ENCODE results near the gene CSRP2. TPM values are rescaled to one million over a fixed set of nuclear protein-coding genes. Genes with fewer than 3 reads are reported as not detected.

The CSRP2 gene
- total and polyA plus RNA-seq, 2 of the 13 experiments (the other 11 are each of a cell fraction or from before 2014, with no cell fraction given), result 7.2 to 8.0 TPM

DNA sequence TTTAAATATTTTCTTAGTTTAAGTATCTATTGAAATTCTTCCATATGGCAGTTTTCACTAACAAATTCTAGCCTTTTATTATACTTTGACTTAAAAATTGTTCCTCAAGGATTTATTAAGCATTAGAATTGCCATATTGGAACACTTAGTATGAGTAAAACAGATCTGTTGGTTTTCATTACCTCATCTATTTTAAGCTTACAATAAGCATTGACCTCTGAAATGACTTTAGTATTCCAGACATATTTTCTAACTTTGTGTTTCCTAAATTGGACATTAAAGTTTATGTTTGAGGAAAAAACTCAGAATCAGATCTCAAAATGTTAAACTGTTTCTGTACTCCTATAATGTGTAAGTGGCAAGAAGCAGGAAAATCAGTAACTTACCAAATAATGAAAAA is 48.4 kb downstream of the CSRP2 start:
- BruUV-seq (replicated peaks), result no TSS peak
- ChIA-PET POLR2A (no interaction called here), CTCF (ENCODE audit: low intra/inter-chr PET ratio, low total read pairs) (no interaction called here)
- no peak for DNase-seq (ENCODE audit: low spot score)
- no peak for ATAC-seq
- Histone ChIP-seq H3K79me2 (ENCODE audit: insufficient read depth, low read length) (no peaks in the 10 kb centered on the region), H3K4me3 (replicated peaks in 1 of 3; ENCODE audit: insufficient read depth in 1 of 3, low read depth in 2 of 3, low read length in 3 of 3) (no peak overlapping the region), H3K4me1 (ENCODE audit: insufficient read depth, low read length) (no peaks in the 10 kb centered on the region), H3K9ac (ENCODE audit: insufficient read depth, low read depth, low read length) (no peak overlapping the region), H4K20me1 (ENCODE audit: insufficient read depth, low read length) (no peaks in the 10 kb centered on the region), H3K36me3 (replicated peaks in 1 of 2; ENCODE audit: control insufficient read depth in 1 of 2, insufficient read depth in 2 of 2, low read length in 2 of 2) (peaks cover 1 to 12% of the 10 kb centered on the region in 2 experiments; a peak in 3 of 5 replicates), H2AFZ (ENCODE audit: low read length) (no peak overlapping the region), H3K27ac (ENCODE audit: extremely low read length, insufficient read depth, low read length) (no peak overlapping the region), H3K4me2 (ENCODE audit: low read depth, low read length) (no peak overlapping the region), H3K9me3 (ENCODE audit: low read length) (0 out of 2 replicates have a peak, but pooled peaks cover 9% of the 10 kb centered on the region), H3K27me3 (ENCODE audit: control insufficient read depth in 1 of 2, insufficient read depth in 2 of 2, low read length in 2 of 2) (no peaks in the 10 kb centered on the region; a peak in 1 of 5 replicates)
- intact Hi-C loops (cut with micrococcal nuclease; ENCODE audit: unreplicated experiment) (no loop called here), in situ Hi-C loops (cut with HindIII; ENCODE audit: extremely low pct_ligation_motif_present, low pct_unique_long_range_greater_than_20kb) (no loop called here)
- no peak for FAIRE-seq
- TF ChIP-seq TCF7 (IDR thresholded peaks at IDR 0.05; ENCODE audit: low read depth), result no peak
- TF ChIP-seq RFXANK (CRISPR knock-in tag; IDR thresholded peaks at IDR 0.05), result no peak

DNA sequence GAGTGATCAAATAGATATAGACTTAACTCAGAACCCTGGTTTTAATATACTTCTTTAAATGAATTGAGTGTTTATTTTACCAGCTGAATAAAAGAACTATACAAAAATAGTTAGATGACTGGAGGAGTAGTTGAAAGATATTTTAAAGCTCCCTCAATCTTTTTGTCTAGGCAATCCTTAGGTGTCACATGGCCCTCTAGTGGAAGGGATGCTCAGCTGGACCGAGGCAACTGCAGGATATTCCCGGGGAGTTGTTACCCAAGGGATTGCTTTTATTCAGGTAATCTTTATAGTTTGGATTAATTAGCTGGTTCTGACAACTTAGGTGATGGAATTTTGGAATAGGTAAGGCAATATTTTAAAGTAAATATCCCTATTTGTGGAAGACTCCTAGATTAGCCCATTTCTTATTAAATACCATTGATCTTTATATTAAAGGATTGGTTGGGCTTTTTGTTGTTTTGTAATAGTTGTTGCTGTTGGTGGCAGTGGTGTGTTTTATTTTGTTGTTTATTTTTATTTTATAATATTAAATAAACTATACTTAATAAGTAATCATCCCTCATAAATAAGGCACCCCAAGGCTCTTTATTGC is 57.8 kb downstream of the CSRP2 start:
- TF ChIP-seq RFX3 (CRISPR knock-in tag; IDR thresholded peaks at IDR 0.05) (no peak), NCOA1 (CRISPR knock-in tag; IDR thresholded peaks at IDR 0.05) (no peak), RAD21 (CRISPR knock-in tag; IDR thresholded peaks at IDR 0.05) (0 out of 2 replicates have a peak, but pooled peaks have one; percentile 12), JARID2 (CRISPR knock-in tag; IDR thresholded peaks at IDR 0.05; ENCODE audit: insufficient replicate concordance) (no peak), STAG1 (CRISPR knock-in tag; IDR thresholded peaks at IDR 0.05) (peak; percentile 57), ZNF563 (CRISPR knock-in tag; IDR thresholded peaks at IDR 0.05) (no peak), EZH2 (conservative IDR thresholded peaks at IDR 0.05; ENCODE audit: low read depth, low read length) (no peak), AGO2 (optimal IDR thresholded peaks at IDR 0.05; ENCODE audit: low read depth, low read length) (no peak), NCOA5 (CRISPR knock-in tag; IDR thresholded peaks at IDR 0.05) (no peak), ZNF776 (CRISPR knock-in tag; IDR thresholded peaks at IDR 0.05) (no peak), TEAD3 (CRISPR knock-in tag; optimal IDR thresholded peaks at IDR 0.05; ENCODE audit: borderline replicate concordance) (peak; percentile 39)
- TF ChIP-seq, protein P1, sequence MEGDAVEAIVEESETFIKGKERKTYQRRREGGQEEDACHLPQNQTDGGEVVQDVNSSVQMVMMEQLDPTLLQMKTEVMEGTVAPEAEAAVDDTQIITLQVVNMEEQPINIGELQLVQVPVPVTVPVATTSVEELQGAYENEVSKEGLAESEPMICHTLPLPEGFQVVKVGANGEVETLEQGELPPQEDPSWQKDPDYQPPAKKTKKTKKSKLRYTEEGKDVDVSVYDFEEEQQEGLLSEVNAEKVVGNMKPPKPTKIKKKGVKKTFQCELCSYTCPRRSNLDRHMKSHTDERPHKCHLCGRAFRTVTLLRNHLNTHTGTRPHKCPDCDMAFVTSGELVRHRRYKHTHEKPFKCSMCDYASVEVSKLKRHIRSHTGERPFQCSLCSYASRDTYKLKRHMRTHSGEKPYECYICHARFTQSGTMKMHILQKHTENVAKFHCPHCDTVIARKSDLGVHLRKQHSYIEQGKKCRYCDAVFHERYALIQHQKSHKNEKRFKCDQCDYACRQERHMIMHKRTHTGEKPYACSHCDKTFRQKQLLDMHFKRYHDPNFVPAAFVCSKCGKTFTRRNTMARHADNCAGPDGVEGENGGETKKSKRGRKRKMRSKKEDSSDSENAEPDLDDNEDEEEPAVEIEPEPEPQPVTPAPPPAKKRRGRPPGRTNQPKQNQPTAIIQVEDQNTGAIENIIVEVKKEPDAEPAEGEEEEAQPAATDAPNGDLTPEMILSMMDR (CRISPR knock-in tag; IDR thresholded peaks at IDR 0.05), result peak; percentile 52
- TF ChIP-seq, protein P2, sequence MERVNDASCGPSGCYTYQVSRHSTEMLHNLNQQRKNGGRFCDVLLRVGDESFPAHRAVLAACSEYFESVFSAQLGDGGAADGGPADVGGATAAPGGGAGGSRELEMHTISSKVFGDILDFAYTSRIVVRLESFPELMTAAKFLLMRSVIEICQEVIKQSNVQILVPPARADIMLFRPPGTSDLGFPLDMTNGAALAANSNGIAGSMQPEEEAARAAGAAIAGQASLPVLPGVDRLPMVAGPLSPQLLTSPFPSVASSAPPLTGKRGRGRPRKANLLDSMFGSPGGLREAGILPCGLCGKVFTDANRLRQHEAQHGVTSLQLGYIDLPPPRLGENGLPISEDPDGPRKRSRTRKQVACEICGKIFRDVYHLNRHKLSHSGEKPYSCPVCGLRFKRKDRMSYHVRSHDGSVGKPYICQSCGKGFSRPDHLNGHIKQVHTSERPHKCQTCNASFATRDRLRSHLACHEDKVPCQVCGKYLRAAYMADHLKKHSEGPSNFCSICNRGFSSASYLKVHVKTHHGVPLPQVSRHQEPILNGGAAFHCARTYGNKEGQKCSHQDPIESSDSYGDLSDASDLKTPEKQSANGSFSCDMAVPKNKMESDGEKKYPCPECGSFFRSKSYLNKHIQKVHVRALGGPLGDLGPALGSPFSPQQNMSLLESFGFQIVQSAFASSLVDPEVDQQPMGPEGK (CRISPR knock-in tag; IDR thresholded peaks at IDR 0.05), result no peak

More for the DNA sequence above, 57.8 kb downstream of the CSRP2 start:
- no TSS peak for BruUV-seq (replicated peaks)
- no peaks in the 10 kb centered on the region for H3K9me3 ChIP-seq (ENCODE audit: low read length)
- ATAC-seq (peak; percentile 83), DNase-seq (ENCODE audit: low spot score) (peak; percentile 35), FAIRE-seq (peak; percentile 60)
- ChIA-PET CTCF (ENCODE audit: low intra/inter-chr PET ratio, low total read pairs) (interaction anchor here (2.7 kb wide), 1 partner anchor 200 kb away, joined by 8 read pairs; no protein-coding TSS in a partner anchor), POLR2A (no interaction called here)
- no peak overlapping the region for H3K4me2 ChIP-seq (ENCODE audit: low read depth, low read length)
- 11% methylated on average over 2 of the region's 2 CpGs for WGBS (ENCODE audit: low lambda C conversion rate)
- no peak overlapping the region for H3K9ac ChIP-seq (ENCODE audit: insufficient read depth, low read depth, low read length)
- H2AFZ ChIP-seq (ENCODE audit: low read length), result no peak overlapping the region
- intact Hi-C loops (cut with micrococcal nuclease; ENCODE audit: unreplicated experiment) (loop anchor here (1.0 kb wide), 1 partner anchor 200 kb away; no protein-coding TSS in a partner anchor), in situ Hi-C loops (cut with HindIII; ENCODE audit: extremely low pct_ligation_motif_present, low pct_unique_long_range_greater_than_20kb) (no loop called here)
- H3K27ac ChIP-seq (ENCODE audit: extremely low read length, insufficient read depth, low read length), result no peak overlapping the region
- no peaks in the 10 kb centered on the region for H3K4me1 ChIP-seq (ENCODE audit: insufficient read depth, low read length)
- H3K27me3 ChIP-seq (ENCODE audit: control insufficient read depth in 1 of 2, insufficient read depth in 2 of 2, low read length in 2 of 2), result no peaks in the 10 kb centered on the region
- H3K79me2 ChIP-seq (ENCODE audit: insufficient read depth, low read length), result no peaks in the 10 kb centered on the region
- peaks cover 0 to 16% of the 10 kb centered on the region in 2 experiments; a peak in 2 of 5 replicates for H3K36me3 ChIP-seq (replicated peaks in 1 of 2; ENCODE audit: control insufficient read depth in 1 of 2, insufficient read depth in 2 of 2, low read length in 2 of 2)
- no peaks in the 10 kb centered on the region for H4K20me1 ChIP-seq (ENCODE audit: insufficient read depth, low read length)
- no peak overlapping the region for H3K4me3 ChIP-seq (replicated peaks in 1 of 3; ENCODE audit: insufficient read depth in 1 of 3, low read depth in 2 of 3, low read length in 3 of 3)

All from HepG2 (cell line).